HepG2 (cell line): Measurements from ENCODE around the gene CTDNEP1. TPM values are rescaled to one million over a fixed set of nuclear protein-coding genes. Genes with fewer than 3 reads are reported as not detected.
A peak's percentile ranks its signal among the peaks of the same experiment; 100 is the strongest.

Experiments used
- AGO2 ChIP-seq: fragments of 200-400 bp; formaldehyde crosslinking; optimal IDR thresholded peaks from 2 replicates; pipeline ENCODE3; 2017; ENCODE audit warnings: mild to moderate bottlenecking, low read depth, low read length, moderate library complexity
- EHMT2 ChIP-seq: fragments of 200-600 bp; sonication (generic); IDR thresholded peaks from 2 replicates; pipeline ENCODE4 v1.7.0; 2017; ENCODE audit warnings: antibody characterized with exemption, low read depth, low read length, borderline replicate concordance
- RCOR2 ChIP-seq: IDR thresholded peaks from 2 replicates; pipeline ENCODE4 v1.6.1; 2016; ENCODE audit warnings: missing biosample characterization, missing genetic modification reagents
- SRF ChIP-seq: IDR thresholded peaks from 2 replicates; pipeline ENCODE4 v1.6.1; 2011; ENCODE audit warnings: mild to moderate bottlenecking, low read depth, low read length, moderate library complexity
- ZMAT3 ChIP-seq: sonication (generic); formaldehyde crosslinking; conservative IDR thresholded peaks from 2 replicates; pipeline ENCODE4 v1.7.0; 2021; ENCODE audit warnings: missing genetic modification reagents
- ZNF12 ChIP-seq: sonication (generic); formaldehyde crosslinking; IDR thresholded peaks from 2 replicates; pipeline ENCODE4 v1.5.0; 2020; ENCODE audit warnings: missing genetic modification reagents
- ZNF546 ChIP-seq: sonication (generic); formaldehyde crosslinking; conservative IDR thresholded peaks from 2 replicates; pipeline ENCODE4 v1.8.1; 2023; ENCODE audit warnings: mild to moderate bottlenecking, missing genetic modification reagents
- ZNF670 ChIP-seq: sonication (generic); formaldehyde crosslinking; IDR thresholded peaks from 2 replicates; pipeline ENCODE4 v1.8.0; 2022; ENCODE audit warnings: mild to moderate bottlenecking, missing genetic modification reagents, borderline replicate concordance
- polyA plus RNA-seq, 8 experiments: library from polyadenylated mRNA; depleted of rRNA in 3 of 8; stranded (reverse) in 7 of 8; unstranded in 1 of 8; fragments of >200 nt; fragmentation: Illumina TruSeq in 4 of 8; extraction: Trizol in 4 of 8; gene quantifications; 2 replicates each; pipeline versions ENCODE4 v1.2.1 to v1.2.3, GENCODE V29; 2011 to 2016; ENCODE audit warnings: low read depth in 4 of 8, missing spikeins in 1 of 8, mixed read lengths in 1 of 8; ENCODE audit not compliant: insufficient read depth in 1 of 8
- total RNA-seq, 5 experiments: library from RNA; depleted of rRNA; stranded (reverse); fragments of >200 nt; fragmentation: Illumina TruSeq; extraction: Trizol; gene quantifications; 2 replicates each; pipeline ENCODE4 v1.2.3, GENCODE V29; 2016; ENCODE audit warnings: low read depth in 1 of 5
- TF ChIP-seq, protein P1 (sequence below): sonication (generic); formaldehyde crosslinking; IDR thresholded peaks from 2 replicates; pipeline ENCODE4 v1.4.0; 2020; ENCODE audit warnings: missing genetic modification reagents, borderline replicate concordance
- TF ChIP-seq, protein P2 (sequence below): sonication (generic); formaldehyde crosslinking; IDR thresholded peaks from 2 replicates; pipeline ENCODE4 v1.4.0; 2020; ENCODE audit warnings: missing genetic modification reagents, borderline replicate concordance
- TF ChIP-seq, protein P3 (sequence below): sonication (generic); formaldehyde crosslinking; IDR thresholded peaks from 2 replicates; pipeline ENCODE4 v1.4.0; 2020; ENCODE audit warnings: missing genetic modification reagents, borderline replicate concordance
- TF ChIP-seq, protein P4 (sequence below): sonication (generic); formaldehyde crosslinking; IDR thresholded peaks from 2 replicates; pipeline ENCODE4 v1.4.0; 2020; ENCODE audit warnings: missing genetic modification reagents
- TF ChIP-seq, protein P5 (sequence below): sonication (generic); formaldehyde crosslinking; IDR thresholded peaks from 2 replicates; pipeline ENCODE4 v1.5.0; 2020; ENCODE audit warnings: missing genetic modification reagents
- TF ChIP-seq, protein P6 (sequence below): sonication (generic); formaldehyde crosslinking; IDR thresholded peaks from 2 replicates; pipeline ENCODE4 v1.4.0; 2020; ENCODE audit warnings: mild to moderate bottlenecking, low read depth, missing genetic modification reagents

CTDNEP1 gene
- total and polyA plus RNA-seq, 2 of the 13 experiments (the other 11 are each of a cell fraction or from before 2014, with no cell fraction given) = 19.8 to 118 TPM

- TF ChIP-seq, protein P1, sequence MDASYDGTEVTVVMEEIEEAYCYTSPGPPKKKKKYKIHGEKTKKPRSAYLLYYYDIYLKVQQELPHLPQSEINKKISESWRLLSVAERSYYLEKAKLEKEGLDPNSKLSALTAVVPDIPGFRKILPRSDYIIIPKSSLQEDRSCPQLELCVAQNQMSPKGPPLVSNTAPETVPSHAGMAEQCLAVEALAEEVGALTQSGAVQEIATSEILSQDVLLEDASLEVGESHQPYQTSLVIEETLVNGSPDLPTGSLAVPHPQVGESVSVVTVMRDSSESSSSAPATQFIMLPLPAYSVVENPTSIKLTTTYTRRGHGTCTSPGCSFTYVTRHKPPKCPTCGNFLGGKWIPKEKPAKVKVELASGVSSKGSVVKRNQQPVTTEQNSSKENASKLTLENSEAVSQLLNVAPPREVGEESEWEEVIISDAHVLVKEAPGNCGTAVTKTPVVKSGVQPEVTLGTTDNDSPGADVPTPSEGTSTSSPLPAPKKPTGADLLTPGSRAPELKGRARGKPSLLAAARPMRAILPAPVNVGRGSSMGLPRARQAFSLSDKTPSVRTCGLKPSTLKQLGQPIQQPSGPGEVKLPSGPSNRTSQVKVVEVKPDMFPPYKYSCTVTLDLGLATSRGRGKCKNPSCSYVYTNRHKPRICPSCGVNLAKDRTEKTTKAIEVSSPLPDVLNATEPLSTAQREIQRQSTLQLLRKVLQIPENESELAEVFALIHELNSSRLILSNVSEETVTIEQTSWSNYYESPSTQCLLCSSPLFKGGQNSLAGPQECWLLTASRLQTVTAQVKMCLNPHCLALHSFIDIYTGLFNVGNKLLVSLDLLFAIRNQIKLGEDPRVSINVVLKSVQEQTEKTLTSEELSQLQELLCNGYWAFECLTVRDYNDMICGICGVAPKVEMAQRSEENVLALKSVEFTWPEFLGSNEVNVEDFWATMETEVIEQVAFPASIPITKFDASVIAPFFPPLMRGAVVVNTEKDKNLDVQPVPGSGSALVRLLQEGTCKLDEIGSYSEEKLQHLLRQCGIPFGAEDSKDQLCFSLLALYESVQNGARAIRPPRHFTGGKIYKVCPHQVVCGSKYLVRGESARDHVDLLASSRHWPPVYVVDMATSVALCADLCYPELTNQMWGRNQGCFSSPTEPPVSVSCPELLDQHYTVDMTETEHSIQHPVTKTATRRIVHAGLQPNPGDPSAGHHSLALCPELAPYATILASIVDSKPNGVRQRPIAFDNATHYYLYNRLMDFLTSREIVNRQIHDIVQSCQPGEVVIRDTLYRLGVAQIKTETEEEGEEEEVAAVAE (CRISPR knock-in tag) = no peak
- TF ChIP-seq ZNF670 (no peak), ZNF12 (peak; percentile 73; the same call in 1 of the 2 replicates), RCOR2 (CRISPR knock-in tag) (0 out of 2 replicates have a peak, but pooled peaks have one; percentile 16), EHMT2 (no peak), SRF (no peak), ZMAT3 (no peak), ZNF546 (CRISPR knock-in tag) (peak; percentile 51; the same call in 1 of the 2 replicates), AGO2 (no peak)
- TF ChIP-seq, protein P2, sequence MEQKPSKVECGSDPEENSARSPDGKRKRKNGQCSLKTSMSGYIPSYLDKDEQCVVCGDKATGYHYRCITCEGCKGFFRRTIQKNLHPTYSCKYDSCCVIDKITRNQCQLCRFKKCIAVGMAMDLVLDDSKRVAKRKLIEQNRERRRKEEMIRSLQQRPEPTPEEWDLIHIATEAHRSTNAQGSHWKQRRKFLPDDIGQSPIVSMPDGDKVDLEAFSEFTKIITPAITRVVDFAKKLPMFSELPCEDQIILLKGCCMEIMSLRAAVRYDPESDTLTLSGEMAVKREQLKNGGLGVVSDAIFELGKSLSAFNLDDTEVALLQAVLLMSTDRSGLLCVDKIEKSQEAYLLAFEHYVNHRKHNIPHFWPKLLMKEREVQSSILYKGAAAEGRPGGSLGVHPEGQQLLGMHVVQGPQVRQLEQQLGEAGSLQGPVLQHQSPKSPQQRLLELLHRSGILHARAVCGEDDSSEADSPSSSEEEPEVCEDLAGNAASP (CRISPR knock-in tag) = peak; percentile 58
- TF ChIP-seq, protein P3, sequence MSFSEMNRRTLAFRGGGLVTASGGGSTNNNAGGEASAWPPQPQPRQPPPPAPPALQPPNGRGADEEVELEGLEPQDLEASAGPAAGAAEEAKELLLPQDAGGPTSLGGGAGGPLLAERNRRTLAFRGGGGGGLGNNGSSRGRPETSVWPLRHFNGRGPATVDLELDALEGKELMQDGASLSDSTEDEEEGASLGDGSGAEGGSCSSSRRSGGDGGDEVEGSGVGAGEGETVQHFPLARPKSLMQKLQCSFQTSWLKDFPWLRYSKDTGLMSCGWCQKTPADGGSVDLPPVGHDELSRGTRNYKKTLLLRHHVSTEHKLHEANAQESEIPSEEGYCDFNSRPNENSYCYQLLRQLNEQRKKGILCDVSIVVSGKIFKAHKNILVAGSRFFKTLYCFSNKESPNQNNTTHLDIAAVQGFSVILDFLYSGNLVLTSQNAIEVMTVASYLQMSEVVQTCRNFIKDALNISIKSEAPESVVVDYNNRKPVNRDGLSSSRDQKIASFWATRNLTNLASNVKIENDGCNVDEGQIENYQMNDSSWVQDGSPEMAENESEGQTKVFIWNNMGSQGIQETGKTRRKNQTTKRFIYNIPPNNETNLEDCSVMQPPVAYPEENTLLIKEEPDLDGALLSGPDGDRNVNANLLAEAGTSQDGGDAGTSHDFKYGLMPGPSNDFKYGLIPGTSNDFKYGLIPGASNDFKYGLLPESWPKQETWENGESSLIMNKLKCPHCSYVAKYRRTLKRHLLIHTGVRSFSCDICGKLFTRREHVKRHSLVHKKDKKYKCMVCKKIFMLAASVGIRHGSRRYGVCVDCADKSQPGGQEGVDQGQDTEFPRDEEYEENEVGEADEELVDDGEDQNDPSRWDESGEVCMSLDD = no peak
- TF ChIP-seq, protein P4, sequence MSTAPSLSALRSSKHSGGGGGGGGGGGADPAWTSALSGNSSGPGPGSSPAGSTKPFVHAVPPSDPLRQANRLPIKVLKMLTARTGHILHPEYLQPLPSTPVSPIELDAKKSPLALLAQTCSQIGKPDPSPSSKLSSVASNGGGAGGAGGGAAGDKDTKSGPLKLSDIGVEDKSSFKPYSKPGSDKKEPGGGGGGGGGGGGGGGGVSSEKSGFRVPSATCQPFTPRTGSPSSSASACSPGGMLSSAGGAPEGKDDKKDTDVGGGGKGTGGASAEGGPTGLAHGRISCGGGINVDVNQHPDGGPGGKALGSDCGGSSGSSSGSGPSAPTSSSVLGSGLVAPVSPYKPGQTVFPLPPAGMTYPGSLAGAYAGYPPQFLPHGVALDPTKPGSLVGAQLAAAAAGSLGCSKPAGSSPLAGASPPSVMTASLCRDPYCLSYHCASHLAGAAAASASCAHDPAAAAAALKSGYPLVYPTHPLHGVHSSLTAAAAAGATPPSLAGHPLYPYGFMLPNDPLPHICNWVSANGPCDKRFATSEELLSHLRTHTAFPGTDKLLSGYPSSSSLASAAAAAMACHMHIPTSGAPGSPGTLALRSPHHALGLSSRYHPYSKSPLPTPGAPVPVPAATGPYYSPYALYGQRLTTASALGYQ (CRISPR knock-in tag) = no peak
- TF ChIP-seq, protein P5, sequence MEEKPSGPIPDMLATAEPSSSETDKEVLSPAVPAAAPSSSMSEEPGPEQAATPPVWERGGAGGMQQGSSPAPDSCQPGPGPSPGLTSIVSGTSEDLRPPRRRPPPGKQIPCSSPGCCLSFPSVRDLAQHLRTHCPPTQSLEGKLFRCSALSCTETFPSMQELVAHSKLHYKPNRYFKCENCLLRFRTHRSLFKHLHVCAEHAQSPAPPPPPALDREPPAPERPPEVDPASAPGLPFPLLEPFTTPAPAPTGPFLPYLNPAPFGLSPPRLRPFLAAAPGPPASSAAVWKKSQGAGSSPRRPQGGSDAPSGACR (CRISPR knock-in tag) = no peak
- TF ChIP-seq, protein P6, sequence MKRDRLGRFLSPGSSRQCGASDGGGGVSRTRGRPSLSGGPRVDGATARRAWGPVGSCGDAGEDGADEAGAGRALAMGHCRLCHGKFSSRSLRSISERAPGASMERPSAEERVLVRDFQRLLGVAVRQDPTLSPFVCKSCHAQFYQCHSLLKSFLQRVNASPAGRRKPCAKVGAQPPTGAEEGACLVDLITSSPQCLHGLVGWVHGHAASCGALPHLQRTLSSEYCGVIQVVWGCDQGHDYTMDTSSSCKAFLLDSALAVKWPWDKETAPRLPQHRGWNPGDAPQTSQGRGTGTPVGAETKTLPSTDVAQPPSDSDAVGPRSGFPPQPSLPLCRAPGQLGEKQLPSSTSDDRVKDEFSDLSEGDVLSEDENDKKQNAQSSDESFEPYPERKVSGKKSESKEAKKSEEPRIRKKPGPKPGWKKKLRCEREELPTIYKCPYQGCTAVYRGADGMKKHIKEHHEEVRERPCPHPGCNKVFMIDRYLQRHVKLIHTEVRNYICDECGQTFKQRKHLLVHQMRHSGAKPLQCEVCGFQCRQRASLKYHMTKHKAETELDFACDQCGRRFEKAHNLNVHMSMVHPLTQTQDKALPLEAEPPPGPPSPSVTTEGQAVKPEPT (CRISPR knock-in tag) = no peak
Measured at GRCh38 chr17:7258731-7259554, 7.4 kb upstream of the CTDNEP1 start (continued).
